ENCODE results near the gene FANCG. TPM values are rescaled to one million over a fixed set of nuclear protein-coding genes. Genes with fewer than 3 reads are reported as not detected.

The FANCG gene
- total RNA-seq, 2 donors from 2014 or later: 3.7 to 8.2 TPM

- DNase-seq: no peak
- intact Hi-C loops (cut with DNase I): no loop called here
- ATAC-seq: no peak
These were observed 26.0 kb upstream of the FANCG start for GRCh38 chr9:35105571-35106342.

GRCh38 chr9:35105126-35105525 lies 25.4 kb upstream of the FANCG start:
- intact Hi-C loops (cut with DNase I): no loop called here
- ATAC-seq (no peak), DNase-seq (no peak)

GRCh38 chr9:35104586-35104985 lies 24.8 kb upstream of the FANCG start:
- no peak for DNase-seq
- intact Hi-C loops (cut with DNase I): no loop called here
- ATAC-seq: no peak

- ATAC-seq (no peak), DNase-seq (no peak)
- intact Hi-C loops (cut with DNase I): loop anchor here in 1 of 2 donors (2.0 kb wide), 1 partner anchor 31 kb away; the partner anchor contains the start of gene VCP
These were observed 24.0 kb upstream of the FANCG start for GRCh38 chr9:35103660-35104191.

DNA sequence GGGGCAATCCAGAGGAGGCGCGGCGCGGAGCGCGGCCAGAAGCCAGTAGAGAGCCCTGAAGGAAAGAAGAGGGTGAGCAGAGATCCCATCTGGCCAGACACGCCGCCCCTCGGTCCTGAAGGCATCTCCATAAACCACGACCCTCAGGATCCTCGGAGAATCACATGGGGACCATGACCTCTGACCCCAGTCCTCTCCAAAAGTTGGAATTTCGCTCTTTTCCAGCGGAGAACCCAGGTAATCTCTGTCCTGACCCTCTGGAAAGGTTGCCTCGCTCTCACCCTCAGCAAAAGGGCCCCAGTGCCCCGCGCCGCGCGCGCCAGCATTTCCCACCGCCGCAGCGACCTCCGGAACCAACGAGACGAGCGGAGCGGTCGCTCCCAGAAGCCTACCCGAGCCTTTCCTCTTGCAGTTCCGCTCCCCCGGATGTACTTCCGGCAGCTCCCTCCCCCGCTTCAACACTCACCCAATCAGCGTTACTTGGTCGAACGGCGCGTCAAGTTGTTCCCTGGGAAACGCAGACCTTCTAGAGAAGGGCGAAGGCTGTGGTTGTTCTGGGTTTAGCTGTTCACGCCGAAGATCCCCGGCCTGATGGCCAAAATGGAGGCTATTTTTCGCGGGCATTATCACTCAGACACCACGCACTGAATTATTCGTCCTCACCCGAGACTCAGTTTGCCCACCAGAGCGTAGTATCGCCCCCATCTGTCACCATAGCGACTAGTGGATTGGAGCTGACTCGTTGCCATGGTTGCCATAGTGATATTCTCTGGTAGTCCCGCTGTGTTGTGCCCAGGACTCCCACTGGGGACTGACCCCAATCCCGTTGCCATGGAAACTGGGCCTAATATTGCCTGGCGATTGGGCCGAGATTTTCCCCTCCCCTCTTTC lies 23.3 kb upstream of the FANCG start, which contains the start of gene STOML2:
Gene STOML2 (minus strand): TSS at position 363 of the 891 bp plus-strand sequence. CDS start 37 bp downstream, at position 326.
- intact Hi-C loops (cut with DNase I): loop anchor here in 1 of 2 donors (2.0 kb wide), 1 partner anchor 30 kb away; the partner anchor contains the start of gene VCP
- DNase-seq (peak; percentile 95), ATAC-seq (peak; percentile 97 to 98)

DNA sequence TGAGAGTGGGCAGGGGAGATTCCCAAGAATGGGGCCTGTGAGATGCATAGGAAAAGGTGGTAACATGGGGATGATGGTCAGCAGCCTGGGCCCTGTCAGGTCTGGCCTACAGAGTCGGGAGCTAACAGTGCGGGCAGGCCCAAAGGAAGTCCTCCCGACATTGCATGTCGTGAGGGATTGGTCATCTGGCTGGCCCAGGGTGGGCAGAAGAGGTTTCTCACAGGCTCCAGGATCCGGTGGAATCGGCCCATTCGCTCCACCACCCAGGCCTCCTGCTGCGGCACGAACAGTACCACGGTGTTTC lies 22.7 kb upstream of the FANCG start:
- intact Hi-C loops (cut with DNase I): loop anchor here in 1 of 2 donors (2.0 kb wide), 1 partner anchor 30 kb away; the partner anchor contains the start of gene VCP
- DNase-seq (no peak), ATAC-seq (peak in 1 of 2 donors; percentile 36)

DNA sequence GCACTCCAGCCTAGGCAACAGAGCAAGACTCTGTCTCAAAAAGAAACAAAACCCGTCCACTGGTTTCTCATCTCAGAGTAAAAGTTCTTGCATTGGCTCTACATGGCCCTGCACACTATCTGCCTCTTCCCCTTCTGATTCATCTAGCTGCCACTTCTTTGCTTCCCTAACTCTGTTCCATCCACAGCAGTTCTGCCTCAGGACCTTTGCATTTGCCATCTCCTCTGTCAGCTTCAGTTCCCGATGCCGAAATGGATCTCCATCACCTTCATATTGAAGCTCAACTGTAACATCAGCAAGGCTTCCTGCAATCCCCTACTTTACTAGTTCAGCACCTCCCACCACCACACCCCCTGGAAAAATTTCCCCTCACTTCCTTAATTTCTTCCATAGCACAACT lies 17.8 kb upstream of the FANCG start:
- no peak for ATAC-seq
- intact Hi-C loops (cut with DNase I): loop anchor here (2.0 to 10.0 kb wide), 2 partner anchors 193 to 199 kb away; no protein-coding TSS in a partner anchor
- DNase-seq: no peak

- intact Hi-C loops (cut with DNase I): loop anchor here (2.0 to 10.0 kb wide), 2 partner anchors 191 to 197 kb away; no protein-coding TSS in a partner anchor
- peak; percentile 93 for DNase-seq
- ATAC-seq: peak; percentile 95
These were observed 16.5 kb upstream of the FANCG start, which contains the start of gene PIGO for GRCh38 chr9:35096035-35096849. Gene PIGO (minus strand): TSS chr9:35096591. CDS start chr9:35095565, 1,026 bp downstream.

DNA sequence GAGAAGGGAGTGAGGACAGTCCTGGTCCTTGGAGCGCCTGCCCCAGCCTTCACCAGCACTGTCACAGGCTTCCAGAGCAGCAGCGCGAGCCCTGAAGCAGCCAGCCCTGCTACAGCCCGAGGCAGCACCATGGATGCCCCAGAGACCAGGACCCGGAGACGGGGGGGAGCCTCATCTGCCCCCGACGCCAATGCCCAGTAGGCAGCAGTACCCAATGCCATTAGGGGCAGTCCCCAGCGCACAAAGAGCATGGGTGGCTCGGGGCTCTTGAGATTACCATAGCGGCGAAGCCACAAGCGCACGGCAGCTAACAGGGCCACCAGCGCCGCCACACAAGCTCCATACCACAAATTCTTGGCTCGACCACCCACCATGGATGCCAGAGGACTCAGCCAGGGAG lies 11.8 kb upstream of the FANCG start:
- intact Hi-C loops (cut with DNase I): loop anchor here in 1 of 2 donors (10.0 kb wide), 1 partner anchor 187 kb away; no protein-coding TSS in a partner anchor
- no peak for ATAC-seq
- no peak for DNase-seq

GRCh38 chr9:35089434-35089833 lies 9.7 kb upstream of the FANCG start:
- intact Hi-C loops (cut with DNase I): no loop called here
- DNase-seq (no peak), ATAC-seq (no peak)

DNA sequence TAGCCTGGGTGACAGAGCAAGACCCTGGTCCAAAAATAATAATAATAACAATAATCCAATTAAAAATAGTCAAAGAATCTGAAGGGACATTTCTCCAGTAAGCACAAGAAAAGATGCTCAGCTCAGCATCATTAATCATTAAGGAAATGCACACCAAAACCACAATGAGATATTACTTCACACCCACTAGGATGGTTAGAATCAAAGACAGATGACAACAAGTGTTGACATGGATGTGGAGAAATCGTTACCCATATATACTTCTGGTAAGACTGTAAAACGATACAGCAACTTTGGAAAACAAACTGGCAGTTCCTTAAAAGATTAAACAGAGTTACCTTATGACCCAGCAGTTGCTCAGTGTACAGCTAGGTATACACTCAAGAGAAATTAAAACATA lies 5.3 kb upstream of the FANCG start:
- intact Hi-C loops (cut with DNase I): no loop called here
- no peak for ATAC-seq

GRCh38 chr9:35079041-35079425 lies 709 bp downstream of the FANCG start:
- no peak for ATAC-seq
- intact Hi-C loops (cut with DNase I): loop anchor here in 1 of 2 donors (10.0 kb wide), 1 partner anchor 84 kb away; no protein-coding TSS in a partner anchor
- DNase-seq: no peak

More for the DNA sequence above, 5.3 kb upstream of the FANCG start:
- no peak for DNase-seq

GRCh38 chr9:35078066-35078465 lies 1.7 kb downstream of the FANCG start:
- intact Hi-C loops (cut with DNase I): loop anchor here in 1 of 2 donors (10.0 kb wide), 1 partner anchor 83 kb away; no protein-coding TSS in a partner anchor
- ATAC-seq (no peak), DNase-seq (no peak)

DNA sequence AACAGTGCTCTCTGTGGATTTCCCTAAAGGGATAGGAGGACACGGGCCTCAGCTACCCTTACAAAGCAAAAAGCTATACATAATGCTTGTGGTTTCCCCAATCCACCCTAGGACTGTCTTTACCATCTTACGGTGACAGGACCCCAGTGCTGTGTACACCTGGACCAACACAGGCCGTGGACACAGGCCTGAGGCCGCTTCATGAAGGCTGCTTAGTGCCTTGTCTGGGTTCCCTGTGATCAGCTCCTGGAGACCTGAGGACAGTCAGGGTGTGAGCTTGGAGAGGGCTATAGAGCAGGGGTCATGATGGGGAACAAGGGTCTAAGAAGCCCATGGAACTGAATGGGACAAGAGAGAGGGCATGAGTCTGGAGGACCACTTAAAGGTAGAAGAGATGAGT lies 2.9 kb downstream of the FANCG start:
- ATAC-seq: no peak
- DNase-seq: no peak
- intact Hi-C loops (cut with DNase I): loop anchor here in 1 of 2 donors (10.0 kb wide), 1 partner anchor 82 kb away; no protein-coding TSS in a partner anchor

DNA sequence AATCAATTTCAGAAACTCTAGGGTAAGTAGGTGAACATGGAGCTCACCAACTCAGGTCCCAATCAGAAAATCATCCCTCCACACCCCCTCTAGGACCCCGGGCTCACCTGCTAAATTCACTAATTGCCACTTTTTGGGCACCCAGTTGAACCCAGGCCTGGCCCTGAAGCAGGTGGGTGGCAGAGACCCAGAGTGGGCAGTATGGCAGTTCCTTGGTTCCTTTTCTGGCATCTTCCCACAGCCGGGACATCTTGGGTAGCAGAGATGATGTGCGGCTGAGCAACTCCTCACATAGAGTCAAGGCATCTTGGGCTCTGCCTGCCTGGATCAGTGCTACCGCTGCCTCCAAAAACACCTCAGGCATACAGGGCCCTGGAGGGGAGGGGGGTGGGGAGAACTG lies 4.4 kb downstream of the FANCG start:
- intact Hi-C loops (cut with DNase I): loop anchor here in 1 of 2 donors (10.0 kb wide), 1 partner anchor 81 kb away; no protein-coding TSS in a partner anchor
- ATAC-seq (no peak), DNase-seq (no peak)

DNA sequence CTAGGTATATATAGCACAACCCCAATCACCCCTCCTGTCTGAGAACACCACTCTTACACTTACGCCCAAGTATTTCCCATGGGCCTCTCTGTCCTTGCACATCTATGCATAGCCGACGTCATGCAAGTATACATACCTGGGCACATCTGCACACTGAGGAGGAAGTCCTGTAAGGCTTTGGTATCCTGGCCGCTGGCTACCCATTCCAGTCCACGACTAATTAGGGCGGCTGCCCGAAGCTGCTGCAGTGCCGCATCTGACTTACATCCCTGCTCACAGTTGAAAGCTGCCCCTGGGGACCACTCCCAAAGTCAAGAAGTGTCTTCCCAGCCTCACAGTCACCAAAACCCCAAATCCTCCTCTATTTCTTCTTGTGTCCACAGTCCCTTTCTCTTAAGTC lies 5.0 kb downstream of the FANCG start:
- DNase-seq: no peak
- ATAC-seq: no peak
- intact Hi-C loops (cut with DNase I): loop anchor here in 1 of 2 donors (10.0 kb wide), 1 partner anchor 80 kb away; no protein-coding TSS in a partner anchor

DNA sequence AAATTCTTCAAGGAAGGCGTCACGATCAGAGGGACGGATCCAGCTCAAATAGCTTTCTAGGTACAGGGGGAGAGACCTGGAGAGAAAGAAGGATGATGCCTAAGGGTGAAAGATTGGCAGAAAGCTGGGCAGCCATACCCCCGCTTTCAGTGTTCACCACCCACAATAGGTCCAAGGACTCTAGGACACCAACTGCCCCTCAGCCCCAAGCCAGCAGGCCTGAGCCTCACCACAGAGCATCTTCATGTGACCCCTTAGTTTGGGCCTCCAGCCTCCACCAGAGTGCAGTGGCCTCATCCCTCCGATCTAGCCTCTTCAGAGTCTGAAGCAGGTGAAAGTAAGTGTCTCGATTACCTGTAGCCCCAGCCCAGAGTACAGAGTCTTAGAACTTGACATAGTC lies 5.6 kb downstream of the FANCG start:
- ATAC-seq (no peak), DNase-seq (no peak)
- intact Hi-C loops (cut with DNase I): loop anchor here in 1 of 2 donors (10.0 kb wide), 1 partner anchor 79 kb away; no protein-coding TSS in a partner anchor

- no peak for ATAC-seq
- intact Hi-C loops (cut with DNase I): loop anchor here in 1 of 2 donors (2.0 to 10.0 kb wide), 2 partner anchors 30 to 78 kb away; partner anchors contain the start of gene STOML2
- no peak for DNase-seq
These were observed 6.5 kb downstream of the FANCG start for GRCh38 chr9:35073279-35073612.

Measured in left cardiac atrium (tissue), 4 donors.